Measurements from ENCODE around the gene STEEP1. TPM values are rescaled to one million over a fixed set of nuclear protein-coding genes. Genes with fewer than 3 reads are reported as not detected.

Gene STEEP1
- total and polyA plus RNA-seq, 2 donors (not counting 3 experiments of a cell fraction or from before 2014, with no cell fraction given), result 12.1 to 23.1 TPM

- peak within 1 kb of the TSS; percentile 84 for H3K4me2 ChIP-seq (ENCODE audit: insufficient read depth, low read length)
- H3K9me1 ChIP-seq (replicated peaks; ENCODE audit: control insufficient read depth, extremely low read depth, insufficient read depth, low read length), result no peaks in the 10 kb centered on the region
- H3K36me3 ChIP-seq (ENCODE audit: control insufficient read depth in 2 of 2, extremely low read depth in 1 of 2, insufficient read depth in 2 of 2, low read length in 2 of 2), result no peaks in the 10 kb centered on the region
- intact Hi-C loops (cut with micrococcal nuclease), result loop anchor here (1.0 to 5.0 kb wide), 6 partner anchors 9 to 727 kb away; partner anchors contain the start of genes NKRF, RPL39 and STEEP1
- peak within 1 kb of the TSS; percentile 88 for H3K9ac ChIP-seq (replicated peaks; ENCODE audit: extremely low read depth, insufficient read depth, low read length)
- H3K4me1 ChIP-seq (ENCODE audit: control insufficient read depth, extremely low read depth, insufficient read depth, low read length), result peaks cover 10% of the 10 kb centered on the region
- ChIA-PET CTCF (interaction anchor here (1.0 to 1.5 kb wide), 4 partner anchors 10 to 62 kb away, joined by 3 to 9 read pairs (median 4); partner anchors contain the start of gene STEEP1), POLR2A (interaction anchor here (0.8 to 1.9 kb wide), 4 partner anchors 9 to 31 kb away, joined by 3 to 9 read pairs (median 5); partner anchors contain the start of gene STEEP1)
- H3K27ac ChIP-seq (ENCODE audit: insufficient read depth, low read depth, low read length), result peak within 1 kb of the TSS; percentile 71
- no TSS peak for BruUV-seq (replicated peaks)
- DNase-seq (ENCODE audit: low read depth, low spot score), result peak; percentile 90
- no peaks in the 10 kb centered on the region for H3K9me3 ChIP-seq (replicated peaks; ENCODE audit: control insufficient read depth, insufficient read depth, low read length)
- no peaks in the 10 kb centered on the region for H3K27me3 ChIP-seq (ENCODE audit: control insufficient read depth in 2 of 2, insufficient read depth in 2 of 2, low read length in 2 of 2)
- H3K4me3 ChIP-seq (replicated peaks in 1 of 3; ENCODE audit: insufficient read depth in 1 of 3, low read depth in 1 of 3, low read length in 3 of 3), result peak within 1 kb of the TSS; percentile 75 to 85 (median 85)
- H2AFZ ChIP-seq (ENCODE audit: low read depth, low read length), result peak within 1 kb of the TSS; percentile 66
- TF ChIP-seq GATA2 (IDR thresholded peaks at IDR 0.05; ENCODE audit: insufficient read depth, insufficient read length, low read depth, low read length) (no peak), JUN (IDR thresholded peaks at IDR 0.05; ENCODE audit: borderline replicate concordance, insufficient read depth, insufficient read length, low read depth) (no peak), POLR2A (IDR thresholded peaks at IDR 0.05; ENCODE audit: low read depth, low read length) (peak; percentile 82), POLR2AphosphoS5 (IDR thresholded peaks at IDR 0.05; ENCODE audit: insufficient read depth, low read depth, low read length) (peak; percentile 90), MYC (IDR thresholded peaks at IDR 0.05; ENCODE audit: low read depth, low read length) (no peak)
- no peaks in the 10 kb centered on the region for H4K20me1 ChIP-seq (replicated peaks; ENCODE audit: control insufficient read depth, extremely low read depth, insufficient read depth, low read length)
- dilution Hi-C loops (cut with MboI; ENCODE audit: extremely low pct_ligation_motif_present, low sequenced_read_pairs), result no loop called here
- peak; percentile 84 for FAIRE-seq
- peaks cover 10% of the 10 kb centered on the region for H3K79me2 ChIP-seq (ENCODE audit: control insufficient read depth, insufficient read depth, low read length)
Observed at GRCh38 chrX:119574394-119575266, 9.4 kb upstream of the STEEP1 start, which contains the start of gene UBE2A. TSS of gene UBE2A (plus strand) at chrX:119574563. CDS start at chrX:119574712, 149 bp downstream.

All from endothelial cell of umbilical vein (primary cell).